ENCODE results near the gene TMEM63A.

Gene TMEM63A

DNA sequence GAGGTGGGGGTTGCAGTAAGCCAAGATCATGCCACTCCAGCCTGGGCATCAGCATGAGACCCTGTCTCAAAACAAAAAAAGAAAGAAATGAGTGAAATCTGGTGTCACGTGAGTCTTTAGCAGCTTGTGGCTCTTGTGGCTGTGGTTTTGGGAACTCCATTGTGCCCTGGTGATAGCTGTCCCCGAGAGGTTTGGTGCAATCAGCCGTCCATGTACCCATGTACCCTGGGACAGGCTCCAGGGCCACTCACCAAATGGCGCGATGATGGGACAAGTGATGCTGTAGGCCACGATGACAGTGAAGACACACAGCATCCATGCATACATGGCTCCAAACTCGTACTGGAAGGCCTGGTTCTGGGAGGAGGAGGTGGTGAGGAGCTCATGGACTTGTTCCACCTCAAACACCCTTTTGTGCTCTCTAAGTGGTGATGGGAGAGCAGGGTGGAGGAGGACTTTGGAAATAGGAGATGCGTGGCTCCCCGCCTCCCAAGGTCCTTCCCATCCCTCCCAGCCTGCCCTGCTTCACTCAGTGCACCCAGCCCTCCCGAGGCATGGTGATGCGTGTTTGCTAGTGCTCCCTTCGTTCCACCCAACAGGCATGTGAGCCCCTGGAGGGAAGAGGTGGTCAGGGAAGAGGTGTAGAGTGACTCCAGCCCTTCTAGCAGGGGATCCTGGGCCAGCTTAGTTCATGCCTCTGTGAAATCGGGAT is 29.6 kb downstream of the TMEM63A start:
- TF ChIP-seq, protein P1, sequence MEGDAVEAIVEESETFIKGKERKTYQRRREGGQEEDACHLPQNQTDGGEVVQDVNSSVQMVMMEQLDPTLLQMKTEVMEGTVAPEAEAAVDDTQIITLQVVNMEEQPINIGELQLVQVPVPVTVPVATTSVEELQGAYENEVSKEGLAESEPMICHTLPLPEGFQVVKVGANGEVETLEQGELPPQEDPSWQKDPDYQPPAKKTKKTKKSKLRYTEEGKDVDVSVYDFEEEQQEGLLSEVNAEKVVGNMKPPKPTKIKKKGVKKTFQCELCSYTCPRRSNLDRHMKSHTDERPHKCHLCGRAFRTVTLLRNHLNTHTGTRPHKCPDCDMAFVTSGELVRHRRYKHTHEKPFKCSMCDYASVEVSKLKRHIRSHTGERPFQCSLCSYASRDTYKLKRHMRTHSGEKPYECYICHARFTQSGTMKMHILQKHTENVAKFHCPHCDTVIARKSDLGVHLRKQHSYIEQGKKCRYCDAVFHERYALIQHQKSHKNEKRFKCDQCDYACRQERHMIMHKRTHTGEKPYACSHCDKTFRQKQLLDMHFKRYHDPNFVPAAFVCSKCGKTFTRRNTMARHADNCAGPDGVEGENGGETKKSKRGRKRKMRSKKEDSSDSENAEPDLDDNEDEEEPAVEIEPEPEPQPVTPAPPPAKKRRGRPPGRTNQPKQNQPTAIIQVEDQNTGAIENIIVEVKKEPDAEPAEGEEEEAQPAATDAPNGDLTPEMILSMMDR (conservative IDR thresholded peaks at IDR 0.05; ENCODE audit: control insufficient read depth, insufficient read depth, low read depth, low read length) = no peak
- no peak for DNase-seq (ENCODE audit: low read depth)
- no peak overlapping the region for H3K4me3 ChIP-seq (ENCODE audit: control insufficient read depth, low read depth, low read length)

DNA sequence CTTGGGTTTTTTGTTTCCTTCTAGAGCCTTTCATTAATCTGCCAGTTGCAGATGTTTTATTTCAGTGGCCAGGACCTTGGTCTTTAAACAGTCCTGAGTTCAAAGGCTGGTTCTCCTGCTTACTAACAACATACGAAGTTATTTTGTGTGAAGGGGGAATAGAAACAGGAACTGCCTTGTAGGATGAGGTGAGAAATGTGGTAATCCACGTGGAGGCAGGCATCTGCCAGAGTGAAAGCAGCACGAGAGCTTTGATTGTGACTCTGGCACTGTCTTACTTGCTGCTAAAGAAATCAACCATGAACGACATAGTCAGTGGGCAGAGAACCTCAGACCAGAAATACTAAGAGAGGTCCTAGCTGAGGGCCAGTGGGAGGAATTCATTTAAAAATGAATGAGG is 30.4 kb downstream of the TMEM63A start:
- TF ChIP-seq, protein P1 (conservative IDR thresholded peaks at IDR 0.05; ENCODE audit: control insufficient read depth, insufficient read depth, low read depth, low read length) = no peak
- no peak overlapping the region for H3K4me3 ChIP-seq (ENCODE audit: control insufficient read depth, low read depth, low read length)
- DNase-seq (ENCODE audit: low read depth) = no peak

DNA sequence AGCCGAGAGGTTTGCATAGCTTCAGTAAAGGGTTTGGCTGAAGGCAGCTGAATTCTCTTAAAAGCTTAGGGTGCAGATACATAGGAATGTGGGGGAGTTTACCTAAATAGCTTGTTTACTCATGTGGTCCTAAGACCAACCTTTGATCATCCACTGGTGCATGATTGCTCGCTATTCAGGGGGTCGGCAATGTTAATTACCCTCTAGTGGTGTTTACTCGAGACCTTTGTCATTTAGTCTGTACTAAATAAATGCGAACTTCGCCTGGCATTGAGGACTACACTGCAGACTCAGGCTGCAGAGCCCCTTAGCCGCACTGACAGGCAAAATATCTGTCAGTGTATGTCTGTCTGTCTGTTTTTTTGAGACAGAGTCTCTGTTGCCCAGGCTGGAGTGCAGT is 31.8 kb downstream of the TMEM63A start:
- no peak overlapping the region for H3K4me3 ChIP-seq (ENCODE audit: control insufficient read depth, low read depth, low read length)
- TF ChIP-seq, protein P1 (conservative IDR thresholded peaks at IDR 0.05; ENCODE audit: control insufficient read depth, insufficient read depth, low read depth, low read length) = no peak
- no peak for DNase-seq (ENCODE audit: low read depth)

DNA sequence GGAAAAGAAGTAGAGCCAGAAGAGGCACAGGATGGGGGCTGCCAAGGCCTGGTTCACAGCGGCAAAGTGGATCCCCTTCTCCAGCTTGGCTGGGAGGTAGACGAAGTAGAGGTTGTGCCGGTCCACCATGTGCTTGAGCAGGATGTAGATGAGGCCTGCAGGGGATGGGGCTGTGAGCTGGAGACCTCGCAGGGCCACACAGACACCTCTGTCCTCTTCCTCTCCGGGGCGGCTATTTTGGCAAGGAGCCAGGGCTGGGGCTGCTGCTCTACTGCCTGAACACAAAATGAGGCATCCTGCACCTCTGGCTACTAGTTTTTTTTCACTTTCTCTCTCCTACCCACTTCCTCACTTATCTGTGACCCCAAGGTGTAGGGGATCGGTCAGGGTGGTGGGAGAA is 32.3 kb downstream of the TMEM63A start:
- no peak for DNase-seq (ENCODE audit: low read depth)
- H3K4me3 ChIP-seq (ENCODE audit: control insufficient read depth, low read depth, low read length) = no peak overlapping the region
- TF ChIP-seq, protein P1 (conservative IDR thresholded peaks at IDR 0.05; ENCODE audit: control insufficient read depth, insufficient read depth, low read depth, low read length) = no peak

DNA sequence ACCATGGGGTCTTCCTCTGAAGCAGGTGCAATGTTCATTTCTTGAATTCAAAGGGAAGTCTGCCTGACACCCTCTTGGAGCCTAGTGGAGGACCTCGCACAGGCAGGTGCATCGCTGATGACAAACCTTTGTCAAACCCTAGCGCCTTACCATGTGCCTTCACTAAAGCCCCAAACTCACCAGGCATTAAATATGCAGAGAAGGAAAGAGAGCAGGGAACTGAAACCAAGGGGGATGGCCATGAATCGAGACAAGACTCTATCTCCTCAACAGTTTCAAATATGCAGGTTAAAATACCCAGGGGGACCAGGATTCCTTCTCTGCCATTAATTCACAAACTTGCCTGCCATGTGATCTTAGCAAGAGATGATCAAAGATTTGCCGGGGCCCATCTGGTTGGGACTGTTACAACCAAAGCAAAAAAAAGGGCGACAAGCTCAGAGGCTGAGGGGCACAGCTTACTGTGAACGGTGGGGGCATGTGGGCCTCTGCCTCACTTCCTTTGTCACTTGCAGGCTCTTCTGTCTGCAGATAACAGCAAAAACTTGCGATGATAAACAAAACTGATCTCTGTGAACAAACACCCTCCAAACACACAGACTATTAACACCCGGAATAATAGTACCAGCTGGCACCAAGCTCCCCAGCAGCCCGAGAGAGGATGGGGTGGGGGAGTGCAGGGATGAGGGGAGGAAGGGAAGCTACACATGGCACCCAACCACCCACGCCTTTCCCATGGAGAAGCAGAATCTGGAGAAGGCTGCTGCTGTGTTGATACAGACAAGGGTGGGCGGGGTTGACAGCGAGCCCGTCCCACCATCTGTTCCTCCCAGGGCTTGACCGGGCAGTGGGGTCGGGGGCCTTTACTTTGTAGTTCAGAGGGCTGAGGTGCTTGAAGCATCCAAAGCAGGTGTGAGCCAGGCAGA is 33.9 kb downstream of the TMEM63A start:
- DNase-seq (ENCODE audit: low read depth) = peak; percentile 30
- no peak overlapping the region for H3K4me3 ChIP-seq (ENCODE audit: control insufficient read depth, low read depth, low read length)
- TF ChIP-seq, protein P1 (conservative IDR thresholded peaks at IDR 0.05; ENCODE audit: control insufficient read depth, insufficient read depth, low read depth, low read length) = no peak

DNA sequence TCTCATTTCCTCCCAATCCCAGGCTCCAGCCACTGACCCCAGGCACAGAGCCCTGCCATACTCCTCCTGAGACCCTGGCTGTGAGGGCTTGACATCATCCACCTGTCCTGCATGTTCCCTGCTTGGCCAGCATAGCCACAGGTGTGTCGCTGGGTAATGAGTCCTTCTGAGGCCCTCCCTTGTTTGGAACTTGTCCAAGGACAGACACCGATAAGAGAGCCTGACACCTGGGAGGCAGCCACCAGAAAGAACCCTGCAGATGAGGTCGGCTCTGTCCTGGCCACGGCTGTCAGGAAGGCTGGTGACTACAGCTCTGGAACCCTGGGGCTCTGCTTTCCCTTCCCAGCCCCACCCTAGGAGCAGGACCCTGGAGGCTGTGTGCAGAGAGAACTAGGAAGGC is 34.6 kb downstream of the TMEM63A start:
- no peak overlapping the region for H3K4me3 ChIP-seq (ENCODE audit: control insufficient read depth, low read depth, low read length)
- TF ChIP-seq, protein P1 (conservative IDR thresholded peaks at IDR 0.05; ENCODE audit: control insufficient read depth, insufficient read depth, low read depth, low read length) = no peak
- no peak for DNase-seq (ENCODE audit: low read depth)

Measured in fibroblast of mammary gland (primary cell).